Vagina (tissue), 2 donors: Measurements from ENCODE around the gene SRP19. TPM values are rescaled to one million over a fixed set of nuclear protein-coding genes. Genes with fewer than 3 reads are reported as not detected.

Experiments used
- DNase-seq, 2 donors: peaks; one replicate each; pipeline ENCODE4 v3.0.0-alpha.2; 2017; ENCODE audit errors: extremely low spot score in 2 of 2
- H3K27ac ChIP-seq: fragments of 200-600 bp; sonication (generic); one replicate; pipeline ENCODE4 v1.5.1; 2019
- H3K27me3 ChIP-seq: fragments of 200-600 bp; sonication (generic); one replicate; pipeline ENCODE4 v1.5.1; 2019
- H3K36me3 ChIP-seq, 2 donors: fragments of 200-600 bp; sonication (generic); one replicate each; pipeline ENCODE4 v1.5.1; 2017 to 2019
- H3K4me1 ChIP-seq: fragments of 200-600 bp; sonication (generic); one replicate; pipeline ENCODE4 v1.5.1; 2019
- H3K4me3 ChIP-seq, 2 donors: fragments of 200-600 bp; sonication (generic); 1 replicate in 1 of 2; 2 replicates in 1 of 2; pipeline ENCODE4 v1.5.1; 2016 to 2019
- H3K9me3 ChIP-seq: fragments of 200-600 bp; sonication (generic); one replicate; pipeline ENCODE4 v1.5.1; 2019
- POLR2A ChIP-seq, 2 donors: fragments of 450-650 bp; IDR thresholded peaks; one replicate each; pipeline ENCODE4 v1.6.1; 2017; ENCODE audit warnings: antibody characterized with exemption in 2 of 2, mild to moderate bottlenecking in 2 of 2, moderate library complexity in 2 of 2
- POLR2AphosphoS5 ChIP-seq, 2 donors: sonication (generic); formaldehyde crosslinking; IDR thresholded peaks; one replicate each; pipeline ENCODE4 v1.9.0; 2017; ENCODE audit warnings: antibody characterized with exemption in 2 of 2, mild to moderate bottlenecking in 2 of 2, low read depth in 1 of 2; ENCODE audit not compliant: insufficient read depth in 1 of 2
- intact Hi-C: fragments of 100-400 bp; cut with DNase I; formaldehyde crosslinking; loops from one replicate; pipeline ENCODE4 v1.15.1; 2023
- total RNA-seq: library from RNA; depleted of rRNA; stranded (reverse); fragments of >200 nt; gene quantifications from one replicate; pipeline ENCODE4 v1.2.3, GENCODE V29; 2016
- TF ChIP-seq, protein P1 (sequence below), 3 experiments: fragments of 450-650 bp in 2 of 3; fragments of 200-600 bp in 1 of 3; sonication (generic) in 1 of 3; IDR thresholded peaks; one replicate each; pipeline ENCODE4 v1.5.1; 2017 to 2019; ENCODE audit warnings: antibody characterized with exemption in 3 of 3, mild to moderate bottlenecking in 2 of 3, moderate library complexity in 2 of 3

Gene SRP19
- total RNA-seq, 1 donor from 2014 or later = 30.9 TPM

GRCh38 chr5:112866739-112867138 is 5.7 kb downstream of the SRP19 start:
- Histone ChIP-seq H3K9me3 (no peaks in the 10 kb centered on the region), H3K36me3 (peaks cover 0 to 59% of the 10 kb centered on the region in 2 donors), H3K4me3 (no peak overlapping the region), H3K4me1 (peaks cover 26% of the 10 kb centered on the region), H3K27ac (no peak overlapping the region), H3K27me3 (no peaks in the 10 kb centered on the region)
- TF ChIP-seq POLR2AphosphoS5 (IDR thresholded peaks at IDR 0.05; ENCODE audit: insufficient read depth in 1 of 2, low read depth in 1 of 2) (no peak), POLR2A (IDR thresholded peaks at IDR 0.05) (no peak)
- intact Hi-C loops = loop anchor here (10.0 kb wide), 1 partner anchor 98 kb away; no protein-coding TSS in a partner anchor
- DNase-seq = no peak

DNA sequence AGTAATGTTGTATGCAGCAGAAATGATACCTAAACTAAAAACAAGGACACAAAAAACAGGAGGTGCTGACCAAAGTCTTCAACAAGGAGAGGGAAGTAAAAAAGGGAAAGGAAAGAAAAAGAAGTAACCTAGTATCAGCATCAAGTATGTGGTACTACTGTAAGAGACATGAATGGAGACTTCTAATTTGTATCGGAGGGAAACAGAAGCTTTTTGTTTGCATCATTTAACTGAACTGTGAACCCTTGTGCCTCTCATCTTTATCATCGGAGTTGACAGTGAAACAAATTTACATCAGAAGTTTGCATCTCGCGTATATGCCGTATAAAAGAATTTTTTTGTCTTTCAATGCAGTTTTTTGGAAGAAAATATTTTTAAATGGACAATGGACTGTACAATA is 6.3 kb downstream of the SRP19 start:
- peaks cover 0 to 59% of the 10 kb centered on the region in 2 donors for H3K36me3 ChIP-seq
- H3K27me3 ChIP-seq = no peaks in the 10 kb centered on the region
- H3K4me3 ChIP-seq = no peak overlapping the region
- H3K4me1 ChIP-seq = peaks cover 19% of the 10 kb centered on the region
- H3K9me3 ChIP-seq = no peaks in the 10 kb centered on the region
- DNase-seq = no peak
- intact Hi-C loops = loop anchor here (10.0 kb wide), 1 partner anchor 97 kb away; no protein-coding TSS in a partner anchor
- TF ChIP-seq POLR2AphosphoS5 (IDR thresholded peaks at IDR 0.05; ENCODE audit: insufficient read depth in 1 of 2, low read depth in 1 of 2) = no peak
- no peak for TF ChIP-seq POLR2A (IDR thresholded peaks at IDR 0.05)
- TF ChIP-seq, protein P1, sequence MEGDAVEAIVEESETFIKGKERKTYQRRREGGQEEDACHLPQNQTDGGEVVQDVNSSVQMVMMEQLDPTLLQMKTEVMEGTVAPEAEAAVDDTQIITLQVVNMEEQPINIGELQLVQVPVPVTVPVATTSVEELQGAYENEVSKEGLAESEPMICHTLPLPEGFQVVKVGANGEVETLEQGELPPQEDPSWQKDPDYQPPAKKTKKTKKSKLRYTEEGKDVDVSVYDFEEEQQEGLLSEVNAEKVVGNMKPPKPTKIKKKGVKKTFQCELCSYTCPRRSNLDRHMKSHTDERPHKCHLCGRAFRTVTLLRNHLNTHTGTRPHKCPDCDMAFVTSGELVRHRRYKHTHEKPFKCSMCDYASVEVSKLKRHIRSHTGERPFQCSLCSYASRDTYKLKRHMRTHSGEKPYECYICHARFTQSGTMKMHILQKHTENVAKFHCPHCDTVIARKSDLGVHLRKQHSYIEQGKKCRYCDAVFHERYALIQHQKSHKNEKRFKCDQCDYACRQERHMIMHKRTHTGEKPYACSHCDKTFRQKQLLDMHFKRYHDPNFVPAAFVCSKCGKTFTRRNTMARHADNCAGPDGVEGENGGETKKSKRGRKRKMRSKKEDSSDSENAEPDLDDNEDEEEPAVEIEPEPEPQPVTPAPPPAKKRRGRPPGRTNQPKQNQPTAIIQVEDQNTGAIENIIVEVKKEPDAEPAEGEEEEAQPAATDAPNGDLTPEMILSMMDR (IDR thresholded peaks at IDR 0.05) = no peak
- H3K27ac ChIP-seq = no peak overlapping the region

GRCh38 chr5:112869948-112870347 is 8.9 kb downstream of the SRP19 start:
- Histone ChIP-seq H3K4me1 (no peaks in the 10 kb centered on the region), H3K9me3 (no peaks in the 10 kb centered on the region), H3K27me3 (no peaks in the 10 kb centered on the region), H3K36me3 (peaks cover 0 to 47% of the 10 kb centered on the region in 2 donors), H3K27ac (no peak overlapping the region), H3K4me3 (no peak overlapping the region)
- no peak for DNase-seq
- TF ChIP-seq, protein P1 (IDR thresholded peaks at IDR 0.05) = no peak
- no peak for TF ChIP-seq POLR2AphosphoS5 (IDR thresholded peaks at IDR 0.05; ENCODE audit: insufficient read depth in 1 of 2, low read depth in 1 of 2)
- no peak for TF ChIP-seq POLR2A (IDR thresholded peaks at IDR 0.05)
- intact Hi-C loops = loop anchor here (10.0 kb wide), 1 partner anchor 95 kb away; no protein-coding TSS in a partner anchor

- H3K9me3 ChIP-seq = no peaks in the 10 kb centered on the region
- no peak overlapping the region for H3K27ac ChIP-seq
- intact Hi-C loops = no loop called here
- H3K27me3 ChIP-seq = no peaks in the 10 kb centered on the region
- DNase-seq = no peak
- no peaks in the 10 kb centered on the region for H3K4me1 ChIP-seq
- TF ChIP-seq POLR2AphosphoS5 (IDR thresholded peaks at IDR 0.05; ENCODE audit: insufficient read depth in 1 of 2, low read depth in 1 of 2) = no peak
- TF ChIP-seq POLR2A (IDR thresholded peaks at IDR 0.05) = no peak
- TF ChIP-seq, protein P1 (IDR thresholded peaks at IDR 0.05) = no peak
- H3K4me3 ChIP-seq = no peak overlapping the region
- H3K36me3 ChIP-seq = peaks cover 0 to 45% of the 10 kb centered on the region in 2 donors
These were observed 9.9 kb downstream of the SRP19 start for GRCh38 chr5:112870966-112871365.

- TF ChIP-seq, protein P1 (IDR thresholded peaks at IDR 0.05) = no peak
- TF ChIP-seq POLR2AphosphoS5 (IDR thresholded peaks at IDR 0.05; ENCODE audit: insufficient read depth in 1 of 2, low read depth in 1 of 2) (no peak), POLR2A (IDR thresholded peaks at IDR 0.05) (no peak)
- Histone ChIP-seq H3K9me3 (no peaks in the 10 kb centered on the region), H3K4me1 (peaks cover 17% of the 10 kb centered on the region), H3K27ac (no peak overlapping the region), H3K36me3 (peaks cover 0 to 20% of the 10 kb centered on the region in 2 donors), H3K27me3 (no peaks in the 10 kb centered on the region), H3K4me3 (no peak overlapping the region)
- DNase-seq = no peak
- intact Hi-C loops = no loop called here
These were observed 15.3 kb downstream of the SRP19 start for GRCh38 chr5:112876362-112876761.
